Measurements from ENCODE around the gene KCNAB2.

DNA sequence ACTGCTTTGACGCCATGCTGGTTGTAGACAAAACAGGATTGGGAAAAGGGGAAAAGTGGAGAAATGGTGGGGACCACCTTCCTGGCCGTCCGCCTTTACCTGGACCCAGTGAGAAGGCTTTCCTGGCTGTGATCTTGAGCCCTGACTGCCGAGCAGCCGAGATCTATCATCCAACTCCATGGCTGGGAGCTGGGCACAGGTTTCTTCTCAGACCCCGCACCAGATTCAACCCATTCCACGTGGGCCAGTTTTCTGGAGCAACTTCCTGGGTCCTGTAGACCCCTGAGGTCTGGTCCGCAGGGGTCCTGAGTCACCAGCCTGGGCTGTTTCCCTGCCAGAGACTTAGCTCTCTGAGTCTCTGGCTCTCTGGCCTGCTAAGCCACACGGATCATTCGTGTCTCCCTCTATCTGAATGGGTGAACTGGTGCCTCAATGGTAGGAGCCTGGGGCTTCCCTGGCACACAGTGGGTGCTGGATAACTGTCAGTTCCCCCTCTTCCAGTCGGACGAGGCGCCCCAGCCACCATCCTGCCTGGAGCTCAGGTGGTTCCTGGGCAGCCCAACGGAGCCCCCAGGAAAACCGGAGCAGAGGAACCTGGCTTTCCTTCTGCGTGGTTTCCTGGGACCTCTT lies 48.9 kb upstream of the KCNAB2 start:
- no peak for TF ChIP-seq POLR2A (IDR thresholded peaks at IDR 0.05)
- TF ChIP-seq, protein P1, sequence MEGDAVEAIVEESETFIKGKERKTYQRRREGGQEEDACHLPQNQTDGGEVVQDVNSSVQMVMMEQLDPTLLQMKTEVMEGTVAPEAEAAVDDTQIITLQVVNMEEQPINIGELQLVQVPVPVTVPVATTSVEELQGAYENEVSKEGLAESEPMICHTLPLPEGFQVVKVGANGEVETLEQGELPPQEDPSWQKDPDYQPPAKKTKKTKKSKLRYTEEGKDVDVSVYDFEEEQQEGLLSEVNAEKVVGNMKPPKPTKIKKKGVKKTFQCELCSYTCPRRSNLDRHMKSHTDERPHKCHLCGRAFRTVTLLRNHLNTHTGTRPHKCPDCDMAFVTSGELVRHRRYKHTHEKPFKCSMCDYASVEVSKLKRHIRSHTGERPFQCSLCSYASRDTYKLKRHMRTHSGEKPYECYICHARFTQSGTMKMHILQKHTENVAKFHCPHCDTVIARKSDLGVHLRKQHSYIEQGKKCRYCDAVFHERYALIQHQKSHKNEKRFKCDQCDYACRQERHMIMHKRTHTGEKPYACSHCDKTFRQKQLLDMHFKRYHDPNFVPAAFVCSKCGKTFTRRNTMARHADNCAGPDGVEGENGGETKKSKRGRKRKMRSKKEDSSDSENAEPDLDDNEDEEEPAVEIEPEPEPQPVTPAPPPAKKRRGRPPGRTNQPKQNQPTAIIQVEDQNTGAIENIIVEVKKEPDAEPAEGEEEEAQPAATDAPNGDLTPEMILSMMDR (IDR thresholded peaks at IDR 0.05): no peak

Measured in lower leg skin (tissue), 3 donors.